OCI-LY7 (cell line): ENCODE data around the gene DNALI1.

Experiments
- CTCF ChIP-seq: fragments of 200-600 bp; sonication (generic); conservative IDR thresholded peaks from 2 replicates; pipeline ENCODE4 v1.5.1; 2014; ENCODE audit warnings: mild to moderate bottlenecking, antibody characterized with exemption, low read length, moderate library complexity, mixed read lengths
- EZH2phosphoT487 ChIP-seq: fragments of 200-600 bp; sonication (generic); IDR thresholded peaks from 2 replicates; pipeline ENCODE4 v1.6.1; 2018; ENCODE audit warnings: low read depth, borderline replicate concordance, mild to moderate bottlenecking, mixed run types, antibody characterized with exemption, low read length, moderate library complexity, mixed read lengths

DNA sequence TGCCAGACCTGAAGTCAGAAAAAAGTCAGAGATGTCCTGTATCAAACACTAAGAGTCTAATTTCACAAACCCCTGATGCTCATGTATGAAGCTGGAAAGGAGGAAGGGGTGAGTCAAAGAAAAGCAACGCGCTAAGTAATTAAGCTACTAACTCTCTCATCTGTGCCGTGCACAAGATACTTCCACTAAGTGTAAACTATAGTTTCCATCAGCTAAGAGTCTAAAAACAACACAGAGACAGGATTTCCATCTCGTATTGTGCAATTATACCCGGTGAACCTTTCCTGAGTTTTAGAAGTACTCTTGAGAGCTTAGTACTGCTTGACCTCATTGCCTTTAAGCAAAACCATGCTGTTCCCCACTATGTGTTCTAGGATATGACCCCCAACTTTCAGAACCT, 19.0 kb downstream of the DNALI1 start:
- TF ChIP-seq EZH2phosphoT487 (no peak), CTCF (no peak)
